GM21390 (cell line): Measurements from ENCODE around the gene CLASRP.
"Not testable (repeated sequence)": the region's sequence is repeated elsewhere in the genome, so short reads cannot be mapped to it uniquely, and the experiment has no call there.

Experiments used
- ATAC-seq: cut with Tn5 transposase; IDR thresholded peaks from one replicate; pipeline ENCODE4 v1.9.1; 2021; ENCODE audit not compliant: unreplicated experiment

Gene CLASRP, protein sequence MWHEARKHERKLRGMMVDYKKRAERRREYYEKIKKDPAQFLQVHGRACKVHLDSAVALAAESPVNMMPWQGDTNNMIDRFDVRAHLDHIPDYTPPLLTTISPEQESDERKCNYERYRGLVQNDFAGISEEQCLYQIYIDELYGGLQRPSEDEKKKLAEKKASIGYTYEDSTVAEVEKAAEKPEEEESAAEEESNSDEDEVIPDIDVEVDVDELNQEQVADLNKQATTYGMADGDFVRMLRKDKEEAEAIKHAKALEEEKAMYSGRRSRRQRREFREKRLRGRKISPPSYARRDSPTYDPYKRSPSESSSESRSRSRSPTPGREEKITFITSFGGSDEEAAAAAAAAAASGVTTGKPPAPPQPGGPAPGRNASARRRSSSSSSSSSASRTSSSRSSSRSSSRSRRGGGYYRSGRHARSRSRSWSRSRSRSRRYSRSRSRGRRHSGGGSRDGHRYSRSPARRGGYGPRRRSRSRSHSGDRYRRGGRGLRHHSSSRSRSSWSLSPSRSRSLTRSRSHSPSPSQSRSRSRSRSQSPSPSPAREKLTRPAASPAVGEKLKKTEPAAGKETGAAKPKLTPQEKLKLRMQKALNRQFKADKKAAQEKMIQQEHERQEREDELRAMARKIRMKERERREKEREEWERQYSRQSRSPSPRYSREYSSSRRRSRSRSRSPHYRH

DNA sequence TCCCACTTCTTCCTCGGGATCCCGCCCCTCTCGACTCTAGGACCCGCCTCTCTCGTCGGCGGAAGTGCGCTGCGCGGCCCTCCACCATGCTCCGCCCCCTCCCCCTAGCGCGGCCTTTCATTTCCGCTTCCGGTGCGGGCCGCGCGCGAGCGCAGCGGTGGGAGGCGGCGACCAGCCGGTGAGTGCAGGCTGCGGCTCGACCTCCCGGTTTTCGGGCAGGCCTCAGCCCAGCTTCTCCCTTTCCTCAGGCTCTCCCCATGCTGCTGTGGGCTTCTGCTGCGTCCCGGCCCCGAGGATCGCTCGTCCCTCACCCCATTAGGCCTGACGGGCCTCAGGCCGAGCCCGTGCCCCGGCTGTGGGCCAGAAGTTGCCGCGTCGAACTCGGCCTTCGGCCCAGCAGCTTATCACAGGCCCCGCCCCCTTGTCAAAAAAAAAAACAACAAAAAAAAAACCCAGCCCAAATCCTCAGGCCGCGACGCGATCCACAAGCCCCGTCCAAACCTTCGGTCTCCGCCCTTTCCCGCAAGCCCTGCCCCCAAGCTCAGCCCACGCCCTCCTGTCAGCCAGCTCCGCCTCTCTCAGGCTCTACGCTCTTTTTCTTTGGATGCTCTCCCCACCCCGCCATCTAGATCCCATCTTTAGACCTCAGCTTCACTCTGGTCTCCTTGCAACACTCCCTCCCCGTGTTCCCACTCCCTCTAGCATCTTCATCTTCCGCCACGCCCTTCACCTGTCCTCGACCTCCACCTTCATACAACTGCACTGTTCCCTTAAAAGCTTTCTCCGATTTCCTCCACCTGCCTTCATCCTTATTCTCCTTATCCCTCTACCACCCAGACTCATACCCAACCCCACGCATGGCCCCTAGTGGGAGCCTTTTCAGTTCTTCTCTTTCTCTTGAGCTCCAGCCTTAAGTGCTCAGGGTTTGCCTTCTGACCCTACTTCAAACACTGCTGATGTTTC is at the start of gene CLASRP:
Gene CLASRP, plus strand, starts transcription at position 115 of the 963 bp plus-strand sequence. CDS start 1,168 bp downstream, outside the sequence.
- peak; percentile 93 for ATAC-seq

DNA sequence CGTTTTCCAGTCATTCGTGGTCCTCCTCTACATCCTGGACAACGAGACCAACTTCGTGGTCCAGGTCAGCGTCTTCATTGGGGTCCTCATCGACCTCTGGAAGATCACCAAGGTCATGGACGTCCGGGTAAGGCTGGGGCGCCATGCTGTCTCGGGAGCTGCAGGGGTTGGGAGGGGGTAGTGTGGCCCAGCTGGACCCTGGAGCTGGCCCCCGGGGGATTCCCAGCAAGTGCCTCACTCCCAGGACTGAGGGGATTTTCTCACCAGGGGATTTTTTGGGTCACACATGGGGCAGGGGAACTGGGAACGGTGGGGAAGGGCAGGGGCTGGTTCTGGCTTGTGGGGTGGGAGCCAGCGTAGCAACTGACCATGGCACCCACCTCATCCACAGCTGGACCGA is 48.4 kb upstream of the CLASRP start:
- no peak for ATAC-seq

DNA sequence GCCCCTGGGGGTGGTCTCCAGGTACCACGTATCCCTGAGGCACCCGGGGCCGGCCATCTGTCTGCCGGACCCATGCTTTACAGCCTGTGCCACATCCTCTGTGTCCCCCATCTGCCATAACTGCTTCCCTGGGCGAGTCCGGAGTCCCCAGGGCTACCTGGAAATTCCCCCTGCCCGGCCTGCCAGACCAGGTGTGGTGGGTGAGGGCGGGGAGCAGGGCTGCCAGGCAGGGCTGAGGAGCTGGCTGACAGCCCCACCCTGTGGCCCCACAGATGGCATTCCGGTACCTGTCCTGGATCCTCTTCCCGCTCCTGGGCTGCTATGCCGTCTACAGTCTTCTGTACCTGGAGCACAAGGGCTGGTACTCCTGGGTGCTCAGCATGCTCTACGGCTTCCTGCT is 47.9 kb upstream of the CLASRP start:
- ATAC-seq, result no peak

DNA sequence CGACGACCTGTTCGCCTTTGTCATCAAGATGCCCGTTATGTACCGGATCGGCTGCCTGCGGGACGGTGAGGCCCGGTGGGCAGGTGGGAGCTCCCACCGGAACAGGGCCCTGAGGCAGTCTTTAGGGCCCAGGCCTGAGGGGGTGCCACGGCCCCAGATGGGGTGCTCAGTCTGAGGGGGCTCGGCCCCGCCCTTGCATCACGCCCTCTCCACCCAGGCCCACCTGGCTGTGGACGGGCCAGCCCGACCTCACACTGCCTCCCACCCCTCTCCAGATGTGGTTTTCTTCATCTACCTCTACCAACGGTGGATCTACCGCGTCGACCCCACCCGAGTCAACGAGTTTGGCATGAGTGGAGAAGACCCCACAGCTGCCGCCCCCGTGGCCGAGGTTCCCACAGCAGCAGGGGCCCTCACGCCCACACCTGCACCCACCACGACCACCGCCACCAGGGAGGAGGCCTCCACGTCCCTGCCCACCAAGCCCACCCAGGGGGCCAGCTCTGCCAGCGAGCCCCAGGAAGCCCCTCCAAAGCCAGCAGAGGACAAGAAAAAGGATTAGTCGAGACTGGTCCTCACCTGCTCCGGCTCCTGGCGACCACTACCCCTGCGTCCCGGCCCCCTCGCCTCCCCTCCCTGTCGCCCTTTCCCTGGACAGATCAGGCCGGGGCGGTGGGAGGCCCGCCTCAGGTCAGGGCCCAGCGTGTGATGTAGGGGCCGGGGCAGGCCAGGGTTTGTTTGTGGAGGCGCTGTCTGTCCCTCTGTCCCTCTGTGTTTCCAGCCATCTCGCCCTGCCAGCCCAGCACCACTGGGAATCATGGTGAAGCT is 46.3 kb upstream of the CLASRP start:
- no peak for ATAC-seq

DNA sequence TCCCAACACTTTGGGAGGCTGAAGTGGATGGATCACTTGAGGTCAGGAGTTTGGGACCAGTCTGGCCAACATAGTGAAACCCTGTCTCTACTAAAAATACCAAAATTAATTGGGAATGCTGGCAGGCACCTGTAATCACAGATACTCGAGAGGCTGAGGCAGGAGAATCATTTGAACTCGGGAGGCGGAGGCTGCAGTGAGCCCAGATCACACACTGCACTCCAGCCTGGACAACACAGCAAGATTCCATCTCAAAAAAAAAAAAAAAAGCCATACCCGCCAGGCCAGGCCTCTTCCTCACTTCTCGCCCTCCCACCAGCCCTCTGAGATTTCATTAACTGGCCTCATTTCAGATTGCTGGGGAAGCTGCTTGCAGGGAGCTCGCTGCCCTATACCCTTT is 45.3 kb upstream of the CLASRP start:
- no peak for ATAC-seq

DNA sequence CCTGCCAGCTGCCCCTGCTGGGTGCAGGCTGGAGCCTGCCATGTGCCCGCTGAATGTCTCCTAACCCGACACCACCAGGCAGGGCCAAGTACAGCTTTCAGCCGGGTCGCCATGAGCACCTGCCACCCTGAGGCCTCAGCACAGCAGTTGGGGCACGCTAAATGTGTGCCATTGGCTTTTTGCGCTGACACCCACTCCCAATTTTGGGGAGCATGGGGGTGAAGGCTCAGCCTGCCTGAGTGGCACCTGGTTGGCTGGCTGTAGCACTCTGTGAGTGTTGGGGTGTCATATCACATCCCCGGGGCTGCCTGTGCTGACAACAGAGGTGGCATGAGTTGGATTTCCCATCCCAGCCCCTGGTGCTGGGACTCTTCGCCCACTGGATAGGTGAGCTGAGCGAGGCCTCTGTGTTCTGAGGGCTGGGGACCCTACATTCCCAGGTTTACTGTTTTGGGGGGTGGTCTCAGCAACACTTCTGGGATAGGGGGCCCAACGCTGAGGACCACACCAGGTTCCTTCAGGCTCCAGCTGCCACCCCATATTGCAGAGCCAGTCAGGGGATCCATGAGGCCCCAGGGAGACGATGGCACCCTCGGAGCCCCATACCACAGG is 44.8 kb upstream of the CLASRP start:
- ATAC-seq, result no peak

DNA sequence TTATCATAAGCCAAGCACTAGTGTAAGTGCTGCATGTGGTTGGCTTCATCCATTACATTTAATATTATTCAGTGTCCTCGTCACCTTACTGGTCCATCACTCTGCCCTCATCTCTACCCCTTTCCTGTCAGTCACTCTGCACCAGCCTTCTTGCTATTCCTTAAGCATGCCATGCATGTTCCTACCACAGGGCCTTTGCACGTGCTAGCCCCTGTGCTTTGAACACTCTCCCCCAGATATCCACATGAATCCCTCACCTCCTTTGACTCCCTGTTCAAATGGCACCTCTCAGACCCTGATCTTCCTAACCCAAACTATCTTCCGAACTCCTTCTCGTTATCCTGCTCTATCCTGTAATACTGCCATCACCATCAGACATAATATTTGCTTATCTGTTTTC is 40.8 kb upstream of the CLASRP start:
- ATAC-seq, result no peak

DNA sequence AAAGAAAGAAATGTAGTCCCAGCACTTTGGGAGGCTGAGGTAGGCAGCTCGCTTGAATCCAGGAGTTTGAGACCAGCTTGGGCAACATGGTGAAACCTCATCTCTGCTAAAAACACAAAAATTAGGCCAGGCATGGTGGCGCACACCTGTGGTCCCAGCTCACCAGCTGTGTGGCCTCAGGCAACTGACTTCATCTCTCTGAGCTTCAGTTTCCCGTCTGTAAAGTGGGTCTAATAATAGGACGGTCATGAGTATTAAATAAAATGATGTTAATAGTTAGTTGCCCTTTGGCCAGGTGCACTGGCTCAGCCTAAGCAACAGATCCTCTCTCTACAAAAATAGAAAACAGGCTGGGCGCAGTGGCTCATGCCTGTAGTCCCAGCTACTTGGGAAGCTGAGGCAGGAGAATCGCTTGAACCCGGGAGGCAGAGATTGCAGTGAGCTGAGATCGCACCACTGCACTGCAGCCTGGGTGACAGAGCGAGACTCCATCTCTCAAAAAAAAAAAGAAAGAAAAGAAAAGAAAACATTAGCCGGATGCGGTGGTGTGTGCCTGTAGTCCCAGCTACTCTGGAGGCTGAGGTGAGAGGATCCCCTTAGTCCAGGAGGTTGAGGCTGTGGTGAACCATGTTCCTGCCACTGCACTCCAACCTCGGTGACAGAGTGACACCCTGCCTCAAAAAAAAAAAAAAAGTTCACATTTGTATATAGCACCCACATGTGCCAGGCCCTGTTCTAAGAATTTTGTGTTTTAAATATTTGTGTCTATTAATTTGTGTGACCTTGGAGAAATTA is 39.5 kb upstream of the CLASRP start:
- not testable (repeated sequence) for ATAC-seq

DNA sequence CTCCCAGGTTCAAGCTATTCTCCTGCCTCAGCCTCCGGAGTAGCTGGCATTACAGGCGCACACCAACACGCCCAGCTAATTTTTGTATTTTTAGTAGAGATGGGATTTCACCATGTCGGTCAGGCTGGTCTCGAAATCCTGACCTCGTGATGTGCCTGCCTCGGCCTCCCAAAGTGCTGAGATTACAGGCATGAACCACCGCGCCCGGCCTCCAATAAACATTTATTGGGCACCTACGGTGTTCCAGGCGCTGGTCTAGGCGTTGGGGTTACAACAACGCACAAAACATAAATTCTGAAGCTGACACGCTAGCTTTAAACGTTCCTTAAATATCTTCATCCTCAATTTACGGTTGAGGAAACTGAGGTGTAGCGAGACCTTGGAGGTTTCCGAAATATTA is 38.2 kb upstream of the CLASRP start:
- ATAC-seq, result not testable (repeated sequence)

DNA sequence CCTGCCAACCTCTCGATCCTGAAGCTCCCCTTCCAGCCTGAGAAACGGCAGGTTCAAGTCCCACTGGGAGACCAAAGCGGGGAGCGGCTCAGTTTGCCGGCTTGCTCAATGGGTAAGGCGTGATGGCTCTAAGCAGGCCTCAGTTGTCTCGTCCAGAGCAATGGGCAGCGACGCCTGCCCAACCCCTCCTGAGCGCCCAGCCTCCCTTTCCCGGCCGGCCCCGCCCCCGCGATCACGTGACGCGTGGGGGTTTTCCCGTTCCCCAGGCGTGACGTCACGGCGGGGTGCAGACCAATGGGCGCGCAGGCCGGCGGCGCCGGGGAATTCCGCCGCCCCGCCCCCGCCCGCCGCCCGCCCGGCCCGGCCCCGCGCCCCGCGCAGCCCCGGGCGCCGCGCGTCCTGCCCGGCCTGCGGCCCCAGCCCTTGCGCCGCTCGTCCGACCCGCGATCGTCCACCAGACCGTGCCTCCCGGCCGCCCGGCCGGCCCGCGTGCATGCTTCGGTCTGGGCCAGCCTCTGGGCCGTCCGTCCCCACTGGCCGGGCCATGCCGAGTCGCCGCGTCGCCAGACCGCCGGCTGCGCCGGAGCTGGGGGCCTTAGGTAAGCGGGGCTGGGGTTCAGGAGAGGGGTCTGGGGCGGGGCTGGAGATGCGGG is 37.6 kb upstream of the CLASRP start, which contains the start of gene RELB:
Gene RELB, plus strand, starts transcription at position 378 of the 653 bp plus-strand sequence. Its CDS starts 116 bp downstream, at position 494.
- peak; percentile 43 for ATAC-seq

DNA sequence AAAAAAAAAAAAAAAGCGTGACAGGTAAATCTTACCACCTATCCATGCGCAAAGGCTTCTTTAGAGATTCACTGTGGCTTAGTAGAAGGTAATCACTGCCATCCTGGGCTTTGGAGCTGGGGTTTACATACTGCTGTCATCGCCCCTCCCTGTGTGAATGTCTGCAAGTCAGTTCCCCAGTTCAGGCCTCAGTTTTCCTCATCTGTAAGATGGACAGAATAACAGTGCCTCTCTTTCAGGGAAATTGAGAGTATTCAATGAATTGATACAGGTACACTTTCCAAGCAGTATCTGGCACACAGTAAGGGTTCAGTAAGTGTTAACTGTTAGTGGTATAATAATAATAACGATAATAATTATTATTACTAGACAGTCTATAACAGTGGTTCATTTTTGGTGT is 35.4 kb upstream of the CLASRP start:
- no peak for ATAC-seq

DNA sequence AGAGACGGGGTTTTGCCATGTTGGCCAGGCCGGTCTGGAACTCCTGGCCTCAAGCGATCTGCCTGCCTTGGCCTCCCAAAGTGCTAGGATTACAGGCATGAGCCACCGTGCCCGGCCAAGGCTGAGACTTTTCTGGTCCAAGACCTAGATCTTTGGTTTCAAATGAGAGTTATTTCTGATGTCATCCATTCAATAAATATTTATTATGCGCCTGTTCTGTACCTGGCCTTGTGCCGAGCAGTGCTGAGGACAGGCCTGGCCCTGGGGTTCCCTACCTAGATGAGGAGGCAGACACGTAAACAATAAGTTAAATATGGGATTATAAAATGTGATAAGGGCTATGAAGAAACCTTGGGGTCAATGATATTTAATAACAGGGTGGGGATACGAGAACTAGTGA is 33.1 kb upstream of the CLASRP start:
- no peak for ATAC-seq

DNA sequence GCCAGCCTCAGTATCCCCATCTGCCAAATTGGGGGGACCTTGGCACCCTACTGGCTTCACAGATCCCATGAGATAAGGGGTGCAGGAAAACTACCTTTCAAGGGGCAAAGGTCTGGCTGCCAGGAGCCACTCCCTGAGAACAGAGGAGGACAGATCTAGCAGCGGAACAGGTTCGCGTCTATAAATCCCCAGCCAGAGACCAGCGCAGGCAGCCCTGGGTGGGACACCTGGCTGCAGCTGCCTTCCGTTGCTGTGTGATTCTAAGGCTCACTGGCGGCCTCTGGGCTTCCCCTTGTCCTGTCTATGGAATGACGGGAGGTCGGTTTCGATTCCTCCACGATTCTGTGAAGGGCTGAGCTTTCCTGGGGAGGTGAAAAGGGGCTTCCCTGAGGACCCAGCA is 30.3 kb upstream of the CLASRP start:
- ATAC-seq, result no peak

DNA sequence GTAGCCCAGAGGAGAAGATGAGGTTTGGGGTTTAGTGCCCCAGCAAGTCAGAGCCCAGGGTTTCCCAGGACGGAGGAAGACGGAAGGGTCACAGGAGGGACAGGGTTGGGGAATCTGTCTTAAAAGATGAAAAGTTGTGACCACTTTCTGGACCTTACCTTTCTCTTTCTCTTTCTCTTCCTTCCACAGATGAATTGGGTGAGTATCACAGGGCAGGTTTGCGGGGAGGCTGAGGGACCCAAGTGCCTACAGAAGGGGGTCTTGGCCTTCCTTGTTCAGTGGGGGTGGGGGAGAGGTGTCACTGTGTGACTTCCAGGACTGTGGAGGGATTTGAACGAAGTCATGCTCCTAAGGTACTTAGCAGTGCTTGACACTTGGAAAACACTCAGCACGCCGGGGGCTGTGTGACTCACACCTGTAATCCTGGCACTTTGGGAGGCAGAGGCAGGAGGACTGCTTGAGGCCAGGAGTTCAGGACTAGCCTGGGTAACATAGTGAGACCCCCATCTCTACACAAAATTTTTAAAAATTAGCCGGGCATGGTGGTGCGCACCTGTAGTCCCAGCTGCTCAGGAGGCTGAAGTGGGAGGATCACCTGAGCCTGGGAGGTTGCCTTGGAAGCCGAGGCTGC is 29.1 kb upstream of the CLASRP start:
- ATAC-seq, result no peak

DNA sequence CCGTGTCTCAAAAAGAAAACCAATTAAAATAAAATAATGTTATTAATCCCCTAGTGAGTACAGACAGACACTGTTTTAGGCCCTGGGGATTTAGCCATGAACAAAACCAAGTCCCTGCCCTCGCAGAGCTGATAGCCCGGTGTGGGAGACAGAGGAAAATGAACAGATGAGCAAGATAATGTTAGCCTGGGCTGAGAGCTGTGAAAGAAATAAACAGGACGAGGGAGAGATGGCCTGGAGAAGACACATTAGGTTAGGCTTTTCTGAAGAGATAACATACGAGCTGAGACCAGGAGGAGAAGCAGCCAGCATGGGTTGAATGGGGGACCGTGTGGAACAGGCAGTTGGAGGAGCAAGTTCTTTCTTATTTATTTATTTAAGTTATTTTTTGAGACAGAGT is 28.5 kb upstream of the CLASRP start:
- no peak for ATAC-seq

DNA sequence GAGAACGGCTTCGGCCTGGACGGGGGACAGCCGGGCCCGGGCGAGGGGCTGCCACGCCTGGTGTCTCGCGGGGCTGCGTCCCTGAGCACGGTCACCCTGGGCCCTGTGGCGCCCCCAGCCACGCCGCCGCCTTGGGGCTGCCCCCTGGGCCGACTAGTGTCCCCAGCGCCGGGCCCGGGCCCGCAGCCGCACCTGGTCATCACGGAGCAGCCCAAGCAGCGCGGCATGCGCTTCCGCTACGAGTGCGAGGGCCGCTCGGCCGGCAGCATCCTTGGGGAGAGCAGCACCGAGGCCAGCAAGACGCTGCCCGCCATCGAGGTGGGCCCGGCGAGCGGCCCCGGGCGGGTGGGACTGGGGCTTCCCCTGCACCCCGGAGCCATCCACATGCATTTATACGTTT is 26.9 kb upstream of the CLASRP start:
- no peak for ATAC-seq

DNA sequence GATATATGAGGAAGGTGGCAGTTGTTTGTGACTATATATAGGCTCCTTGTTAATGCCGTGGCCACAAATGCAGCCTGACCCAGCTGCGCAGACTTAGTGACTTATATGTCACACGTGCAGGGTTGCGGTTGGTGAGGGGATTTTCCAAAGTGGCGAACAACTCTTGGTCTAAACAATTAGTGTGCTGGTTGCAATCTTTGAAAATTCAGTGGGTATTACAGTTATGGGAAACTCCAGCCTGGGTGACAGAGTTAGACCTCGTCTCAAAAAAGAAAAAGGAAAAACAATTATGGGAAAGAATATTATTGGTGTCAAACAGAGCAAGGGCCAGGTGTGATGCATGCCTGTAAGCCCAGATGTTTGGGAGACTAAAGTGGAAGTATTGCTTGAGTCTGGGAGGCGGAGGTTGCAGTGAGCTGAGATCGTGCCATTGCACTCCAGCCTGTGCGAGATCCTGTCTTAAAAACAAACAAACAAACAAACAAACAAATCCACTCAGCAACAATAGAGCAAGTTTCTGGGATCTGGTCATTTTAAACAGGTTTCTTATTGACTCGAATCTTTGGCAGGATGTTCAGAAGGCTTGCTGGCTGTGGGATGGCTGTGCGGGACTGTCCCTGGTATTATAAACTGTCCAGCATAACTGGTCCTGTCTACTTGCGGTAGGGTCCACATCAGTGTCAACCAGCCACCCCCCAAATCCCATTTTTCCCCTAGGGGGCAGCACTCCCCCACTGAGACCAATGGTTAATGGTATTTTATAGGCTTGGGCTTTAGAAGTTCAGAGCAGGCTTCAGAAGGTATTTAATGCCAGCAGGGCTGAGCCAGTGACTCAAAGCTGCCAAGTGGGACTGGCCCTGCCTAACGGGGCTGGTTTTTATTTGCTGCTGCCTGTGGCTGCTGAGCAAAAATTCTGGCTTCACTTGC is 22.2 kb upstream of the CLASRP start:
- ATAC-seq, result peak; percentile 66
